Caco-2 (cell line): ENCODE results near the gene RIOK2. TPM values are rescaled to one million over a fixed set of nuclear protein-coding genes. Genes with fewer than 3 reads are reported as not detected.

Source experiments
- BruUV-seq: library from RNA; stranded (reverse); fragments of 400-500 nt; replicated peaks from 2 replicates; lab custom pipeline; 2021; lab: Mats Ljungman, UMichigan
- CTCF ChIA-PET: fragments of 300-600 bp; sonication (Branson Sonifier 250); formaldehyde crosslinking; loops from one replicate; lab custom pipeline; 2022; ENCODE audit warnings: antibody characterized with exemption; lab: Charles Lee
- POLR2A ChIA-PET: fragments of 300-600 bp; sonication (Branson Sonifier 250); formaldehyde crosslinking; loops from one replicate; lab custom pipeline; 2022; ENCODE audit warnings: antibody characterized with exemption; lab: Charles Lee
- DNase-seq, 2 experiments: peaks; one replicate each; pipeline versions ENCODE4 v3.0.0 to v3.0.0-alpha.2; 2020 to 2022
- H3K27me3 ChIP-seq: replicated peaks from 2 replicates; pipeline ENCODE4 v1.6.0; 2011; ENCODE audit warnings: low read length; ENCODE audit not compliant: control insufficient read depth, insufficient read depth
- H3K36me3 ChIP-seq: 2 replicates; pipeline ENCODE4 v1.5.1; 2011; ENCODE audit warnings: low read length; ENCODE audit not compliant: control insufficient read depth, insufficient read depth
- H3K4me1 ChIP-seq: fragments of 250-450 bp; sonication (Bioruptor Pico); 2 replicates; pipeline ENCODE4 v1.5.1; 2020; ENCODE audit warnings: mild to moderate bottlenecking
- H3K4me3 ChIP-seq: 2 replicates; pipeline ENCODE4 v1.5.1; 2011; ENCODE audit warnings: low read depth, mild to moderate bottlenecking, control low read depth, low read length
- H3K9me3 ChIP-seq: fragments of 250-450 bp; sonication (Bioruptor Pico); 2 replicates; pipeline ENCODE4 v1.5.1; 2020; ENCODE audit warnings: mild to moderate bottlenecking, moderate library complexity
- H3K27ac Mint-ChIP-seq: one replicate; pipeline ENCODE4 v1.8.0; 2022; ENCODE audit warnings: mixed read lengths; ENCODE audit not compliant: unreplicated experiment
- H3K27me3 Mint-ChIP-seq: one replicate; pipeline ENCODE4 v1.8.0; 2022; ENCODE audit warnings: mixed read lengths; ENCODE audit not compliant: insufficient read depth, unreplicated experiment
- H3K36me3 Mint-ChIP-seq: one replicate; pipeline ENCODE4 v1.8.0; 2022; ENCODE audit warnings: mild to moderate bottlenecking, mixed read lengths; ENCODE audit not compliant: insufficient read depth, unreplicated experiment
- H3K4me1 Mint-ChIP-seq: one replicate; pipeline ENCODE4 v1.8.0; 2022; ENCODE audit warnings: low read depth, mixed read lengths; ENCODE audit not compliant: unreplicated experiment
- H3K4me3 Mint-ChIP-seq: one replicate; pipeline ENCODE4 v1.8.0; 2022; ENCODE audit warnings: mild to moderate bottlenecking, moderate library complexity, mixed read lengths; ENCODE audit not compliant: unreplicated experiment
- H3K9me3 Mint-ChIP-seq: one replicate; pipeline ENCODE4 v1.8.0; 2022; ENCODE audit warnings: mixed read lengths; ENCODE audit not compliant: unreplicated experiment
- CTCF ChIP-seq, 2 experiments: fragments of 200-600 bp in 1 of 2; IDR thresholded peaks; 1 replicate in 1 of 2; 2 replicates in 1 of 2; pipeline versions ENCODE4 v1.5.1 to v1.8.0; 2011 to 2022; ENCODE audit warnings: antibody characterized with exemption in 1 of 2, control low read depth in 1 of 2, inconsistent platforms in 1 of 2, low read depth in 1 of 2, low read length in 1 of 2, mild to moderate bottlenecking in 1 of 2, moderate library complexity in 1 of 2; ENCODE audit not compliant: insufficient read depth in 1 of 2, severe bottlenecking in 1 of 2, unreplicated experiment in 1 of 2
- intact Hi-C: fragments of 100-400 bp; cut with micrococcal nuclease; formaldehyde crosslinking; loops from one replicate; pipeline ENCODE4 v1.10.0; 2022; ENCODE audit not compliant: unreplicated experiment
- total RNA-seq: library from RNA; stranded (reverse); gene quantifications from 2 replicates; pipeline ENCODE4 v1.2.3, GENCODE V29; 2022

RIOK2 gene
- total RNA-seq, 1 experiment from 2014 or later, result 36.3 TPM

- intact Hi-C loops, result no loop called here
- H3K27me3 ChIP-seq, result no peaks in the 10 kb centered on the region
- H3K4me1 ChIP-seq, result peaks cover 14% of the 10 kb centered on the region
- BruUV-seq, result no TSS peak
- DNase-seq, result peak; percentile 53 to 54
- H3K36me3 Mint-ChIP-seq, result peaks cover 28% of the 10 kb centered on the region
- H3K27me3 Mint-ChIP-seq, result no peaks in the 10 kb centered on the region
- H3K4me1 Mint-ChIP-seq, result peaks cover 5% of the 10 kb centered on the region
- no peaks in the 10 kb centered on the region for H3K9me3 ChIP-seq
- H3K36me3 ChIP-seq, result no peaks in the 10 kb centered on the region
- H3K9me3 Mint-ChIP-seq, result no peaks in the 10 kb centered on the region
- no peak overlapping the region for H3K4me3 Mint-ChIP-seq
- no peak overlapping the region for H3K4me3 ChIP-seq
- ChIA-PET CTCF (interaction anchor here (1.1 kb wide), 1 partner anchor 168 kb away, joined by 3 read pairs; no protein-coding TSS in a partner anchor), POLR2A (no interaction called here)
- no peak for TF ChIP-seq CTCF (IDR thresholded peaks at IDR 0.05; ENCODE audit: insufficient read depth in 1 of 2, low read depth in 1 of 2, low read length in 1 of 2, severe bottlenecking in 1 of 2, unreplicated experiment in 1 of 2)
- no peak overlapping the region for H3K27ac Mint-ChIP-seq
These were observed 17.3 kb downstream of the RIOK2 start for GRCh38 chr5:97165726-97166125.

- H3K36me3 ChIP-seq, result no peaks in the 10 kb centered on the region
- intact Hi-C loops, result loop anchor here (5.0 kb wide), 1 partner anchor 103 kb away; no protein-coding TSS in a partner anchor
These were observed 18.2 kb downstream of the RIOK2 start for GRCh38 chr5:97164846-97165245.

GRCh38 chr5:97163790-97164285 is 19.2 kb downstream of the RIOK2 start:
- Mint-ChIP-seq H3K4me3 (no peak overlapping the region), H3K27ac (no peak overlapping the region), H3K27me3 (no peaks in the 10 kb centered on the region), H3K4me1 (peaks cover 5% of the 10 kb centered on the region), H3K36me3 (peaks cover 37% of the 10 kb centered on the region), H3K9me3 (peaks cover 3% of the 10 kb centered on the region)
- TF ChIP-seq CTCF (IDR thresholded peaks at IDR 0.05; ENCODE audit: insufficient read depth in 1 of 2, low read depth in 1 of 2, low read length in 1 of 2, severe bottlenecking in 1 of 2, unreplicated experiment in 1 of 2), result no peak
- ChIA-PET POLR2A (no interaction called here), CTCF (interaction anchor here (0.8 kb wide), 2 partner anchors 21 to 442 kb away, joined by 3 to 4 read pairs; partner anchors contain the start of gene LIX1)
- intact Hi-C loops, result loop anchor here (1.0 to 5.0 kb wide), 2 partner anchors 102 to 229 kb away; no protein-coding TSS in a partner anchor
- DNase-seq, result no peak
- Histone ChIP-seq H3K9me3 (no peaks in the 10 kb centered on the region), H3K36me3 (0 out of 2 replicates have a peak, but pooled peaks cover 2% of the 10 kb centered on the region), H3K4me1 (peaks cover 14% of the 10 kb centered on the region), H3K4me3 (no peak overlapping the region), H3K27me3 (no peaks in the 10 kb centered on the region)
- no TSS peak for BruUV-seq

More at GRCh38 chr5:97164846-97165245, 18.2 kb downstream of the RIOK2 start:
- Histone ChIP-seq H3K27me3 (no peaks in the 10 kb centered on the region), H3K4me1 (peaks cover 14% of the 10 kb centered on the region), H3K4me3 (no peak overlapping the region), H3K9me3 (no peaks in the 10 kb centered on the region)
- peaks cover 34% of the 10 kb centered on the region for H3K36me3 Mint-ChIP-seq
- no peaks in the 10 kb centered on the region for H3K27me3 Mint-ChIP-seq
- DNase-seq, result no peak
- peaks cover 5% of the 10 kb centered on the region for H3K4me1 Mint-ChIP-seq
- POLR2A ChIA-PET, result no interaction called here
- CTCF ChIA-PET, result interaction anchor here (0.8 kb wide), 1 partner anchor 443 kb away, joined by 3 read pairs; no protein-coding TSS in a partner anchor
- no TSS peak for BruUV-seq
- no peak overlapping the region for H3K4me3 Mint-ChIP-seq
- no peaks in the 10 kb centered on the region for H3K9me3 Mint-ChIP-seq
- no peak overlapping the region for H3K27ac Mint-ChIP-seq
- no peak for TF ChIP-seq CTCF (IDR thresholded peaks at IDR 0.05; ENCODE audit: insufficient read depth in 1 of 2, low read depth in 1 of 2, low read length in 1 of 2, severe bottlenecking in 1 of 2, unreplicated experiment in 1 of 2)
